A673 (cell line): ENCODE measurements around the gene CFAP107.

Source experiments
- CTCF ChIP-seq: fragments of 300-800, 200-600 bp; sonication (generic); conservative IDR thresholded peaks from 2 replicates; pipeline ENCODE4 v1.5.1; 2017; ENCODE audit warnings: low read depth, mild to moderate bottlenecking, antibody characterized with exemption, low read length, moderate library complexity, mixed read lengths
- EZH2 ChIP-seq: fragments of 200-600 bp; sonication (generic); IDR thresholded peaks from 2 replicates; pipeline ENCODE4 v1.6.1; 2017; ENCODE audit warnings: borderline replicate concordance, low read depth, mild to moderate bottlenecking, mixed read lengths, antibody characterized with exemption, low read length; ENCODE audit not compliant: poor library complexity, severe bottlenecking

GRCh38 chr1:12714710-12715475 is 31.1 kb upstream of the CFAP107 start:
- TF ChIP-seq CTCF = no peak
- no peak for TF ChIP-seq EZH2
